NCI-H1436 treated with DMSO at 0.1 percent for 48 hours (cell line): Measurements from ENCODE around the gene AIG1.

Experiments
- DNase-seq: peaks from one replicate; lab custom pipeline; 2025; lab: John Stamatoyannopoulos, UW

The AIG1 gene

GRCh38 chr6:143196525-143197225 is 136.0 kb downstream of the AIG1 start:
- no peak for DNase-seq

- DNase-seq = no peak
Measured at GRCh38 chr6:143197377-143197776, 136.7 kb downstream of the AIG1 start.

DNA sequence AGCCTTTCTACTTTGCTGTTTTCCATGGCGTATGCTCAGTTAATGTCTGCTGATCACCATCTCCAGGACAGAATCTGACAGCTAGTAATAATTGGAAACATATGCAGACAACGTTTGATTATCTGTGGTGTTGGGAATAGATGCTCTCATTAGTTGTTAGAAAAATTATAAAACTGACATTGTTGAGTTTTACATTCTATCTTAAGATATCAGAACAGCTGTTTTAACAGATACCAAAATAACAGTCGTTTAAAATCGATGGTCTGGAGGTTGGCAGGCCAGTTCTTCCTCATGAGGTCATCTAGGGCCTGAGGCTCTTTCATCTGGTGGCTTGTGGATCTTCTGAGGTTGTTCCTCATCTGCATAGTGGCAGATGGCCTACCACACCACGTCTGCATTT is 137.6 kb downstream of the AIG1 start:
- no peak for DNase-seq

GRCh38 chr6:143199291-143199690 is 138.6 kb downstream of the AIG1 start:
- DNase-seq = no peak

- DNase-seq = no peak
Measured at GRCh38 chr6:143200167-143200770, 139.6 kb downstream of the AIG1 start.

GRCh38 chr6:143204045-143204444 is 143.4 kb downstream of the AIG1 start:
- no peak for DNase-seq

GRCh38 chr6:143205131-143205535 is 144.4 kb downstream of the AIG1 start:
- DNase-seq = no peak

- no peak for DNase-seq
Measured at GRCh38 chr6:143205585-143205984, 144.9 kb downstream of the AIG1 start.

DNA sequence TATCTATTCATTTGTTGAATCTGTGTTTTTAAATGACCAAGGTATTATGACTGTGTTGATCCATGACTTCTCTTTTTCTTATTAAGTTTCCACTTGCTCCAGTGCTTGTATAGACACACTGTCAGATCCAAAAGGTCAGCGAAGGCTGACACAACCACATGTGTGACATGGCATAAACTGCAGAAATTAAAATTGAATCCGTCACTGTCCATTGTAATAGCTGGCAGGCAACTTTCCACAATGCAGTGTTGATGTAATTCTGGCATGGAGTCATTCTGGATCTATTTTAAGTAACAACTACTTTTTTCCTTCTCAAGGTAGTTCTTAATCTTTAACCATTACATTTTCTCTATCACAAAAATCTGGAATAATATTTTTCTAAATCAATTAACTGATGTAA is 145.3 kb downstream of the AIG1 start:
- no peak for DNase-seq

GRCh38 chr6:143206550-143206949 is 145.9 kb downstream of the AIG1 start:
- DNase-seq = no peak

DNA sequence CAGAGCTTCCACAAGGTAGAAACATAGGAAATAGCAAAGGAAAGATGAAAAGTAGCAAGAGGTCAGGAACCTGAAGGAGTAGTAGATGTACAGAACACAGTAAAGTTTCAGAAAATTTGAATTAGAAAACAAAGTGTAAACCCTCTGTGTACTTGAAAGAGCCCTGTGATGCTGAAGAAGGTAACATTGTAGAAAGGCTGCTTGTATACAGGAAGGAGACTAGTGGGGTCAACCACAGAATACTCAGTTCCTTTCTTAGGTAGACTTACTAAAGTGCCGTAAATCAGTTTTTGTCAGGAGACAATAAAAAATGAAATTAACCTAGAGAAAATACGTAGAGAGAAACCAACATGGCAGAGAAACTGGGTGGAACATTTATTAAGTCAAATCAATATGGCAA is 149.7 kb downstream of the AIG1 start:
- no peak for DNase-seq

DNA sequence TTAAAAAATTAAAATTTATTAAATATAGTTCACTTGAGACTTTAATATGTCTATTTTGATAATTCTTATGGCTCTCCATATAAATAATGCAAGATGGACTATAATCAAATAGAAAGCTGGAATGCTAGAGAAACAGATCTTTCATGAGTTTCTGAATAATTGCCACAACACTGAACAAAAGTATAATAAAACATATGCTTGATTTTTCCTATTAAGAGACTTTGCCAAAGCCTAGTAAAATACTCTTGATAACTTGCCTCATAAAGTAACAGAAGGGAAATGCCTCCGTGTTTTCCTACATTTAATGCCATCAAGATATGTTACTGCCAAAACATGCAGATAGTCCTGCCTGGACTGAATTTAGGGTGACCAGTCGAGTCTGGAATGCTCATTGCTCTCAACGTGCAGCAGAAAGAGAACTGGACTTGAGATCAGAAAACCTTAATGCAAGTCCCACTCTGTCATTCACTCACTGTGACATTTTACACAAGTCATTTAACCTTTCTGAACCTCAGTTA is 153.2 kb downstream of the AIG1 start:
- no peak for DNase-seq

GRCh38 chr6:143215363-143215762 is 154.7 kb downstream of the AIG1 start:
- no peak for DNase-seq

GRCh38 chr6:143215771-143216170 is 155.1 kb downstream of the AIG1 start:
- no peak for DNase-seq

DNA sequence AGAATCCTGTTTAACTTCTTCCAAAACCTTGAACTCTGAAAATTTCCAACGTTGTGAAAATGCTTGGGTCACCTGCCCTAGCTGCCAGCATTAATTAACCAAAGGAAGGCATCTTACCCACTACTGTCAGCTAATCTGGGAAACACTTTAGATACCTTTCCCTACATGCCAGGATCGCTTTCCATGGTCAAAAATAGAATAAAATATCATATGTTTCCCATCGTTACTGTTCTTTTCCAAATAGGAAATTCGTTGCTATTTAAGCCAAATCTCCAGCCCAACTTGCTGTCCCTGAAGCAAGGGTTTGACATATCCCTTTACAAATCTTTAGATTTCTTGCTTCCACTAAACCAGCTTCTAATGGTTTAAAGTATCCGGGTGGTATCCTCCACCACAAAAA is 157.5 kb downstream of the AIG1 start:
- no peak for DNase-seq

- DNase-seq = no peak
Measured at GRCh38 chr6:143221698-143222097, 161.0 kb downstream of the AIG1 start.

DNA sequence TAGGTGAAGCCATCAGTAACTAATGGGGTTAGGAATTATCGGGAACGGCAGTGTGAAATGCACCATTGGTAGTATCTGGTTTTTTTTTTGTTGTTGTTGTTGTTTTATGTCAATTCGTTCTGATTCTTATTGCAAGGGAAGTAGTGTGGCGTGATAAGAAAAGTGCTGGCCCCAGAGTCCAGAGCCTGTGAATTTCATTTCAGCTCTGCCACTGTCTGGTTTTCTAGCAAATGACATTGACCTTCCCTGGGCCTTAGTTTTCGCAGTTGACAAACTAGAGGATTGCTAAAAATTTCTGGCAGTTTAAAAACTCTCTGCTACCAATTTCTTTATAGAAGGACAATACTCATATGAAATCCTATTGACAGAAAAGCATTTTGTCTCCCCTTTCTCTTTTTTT is 161.6 kb downstream of the AIG1 start:
- no peak for DNase-seq

DNA sequence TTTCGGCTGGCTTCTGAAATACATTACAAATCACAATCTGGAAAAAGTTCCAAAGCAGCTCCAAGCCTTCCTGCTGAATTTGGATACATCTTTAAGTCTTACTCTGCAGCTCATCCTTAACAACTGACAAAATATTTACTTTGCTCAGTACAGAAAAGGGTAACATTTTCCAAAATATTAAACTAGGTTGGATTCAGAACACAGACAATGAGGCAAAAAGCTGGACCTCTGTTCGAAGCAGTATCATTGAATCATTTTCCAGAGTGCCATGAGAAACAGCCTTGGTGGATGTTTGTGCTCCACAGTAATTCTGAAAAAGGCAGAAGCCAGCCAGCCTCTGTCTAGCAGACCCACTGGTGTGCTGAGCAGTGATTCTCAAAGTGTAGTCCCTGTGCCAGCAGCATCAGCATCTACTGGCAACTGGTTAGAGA is 162.1 kb downstream of the AIG1 start:
- DNase-seq = no peak

DNA sequence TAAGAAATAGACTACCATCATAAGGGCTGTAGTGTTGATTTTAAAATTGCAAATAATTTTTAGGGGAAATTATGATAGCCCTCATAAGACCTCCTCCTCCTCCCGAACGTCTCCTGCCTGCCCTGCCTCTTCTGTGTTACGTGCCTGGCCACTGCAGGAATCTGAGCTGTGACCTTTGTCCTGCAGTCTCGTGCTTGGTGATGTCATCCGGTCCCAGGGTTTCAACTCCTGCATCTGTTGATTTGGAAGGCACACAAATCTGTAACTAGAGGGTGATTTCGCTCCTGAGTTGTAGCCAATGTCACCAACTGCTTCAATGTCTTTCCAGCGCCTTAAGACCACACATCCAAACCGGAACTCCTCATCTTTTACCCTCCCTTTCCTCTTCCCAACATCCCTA is 163.2 kb downstream of the AIG1 start:
- no peak for DNase-seq

- no peak for DNase-seq
Measured at GRCh38 chr6:143224516-143224915, 163.8 kb downstream of the AIG1 start.

- no peak for DNase-seq
Measured at GRCh38 chr6:143225929-143226328, 165.2 kb downstream of the AIG1 start.

- DNase-seq = no peak
Measured at GRCh38 chr6:143227675-143228074, 167.0 kb downstream of the AIG1 start.

DNA sequence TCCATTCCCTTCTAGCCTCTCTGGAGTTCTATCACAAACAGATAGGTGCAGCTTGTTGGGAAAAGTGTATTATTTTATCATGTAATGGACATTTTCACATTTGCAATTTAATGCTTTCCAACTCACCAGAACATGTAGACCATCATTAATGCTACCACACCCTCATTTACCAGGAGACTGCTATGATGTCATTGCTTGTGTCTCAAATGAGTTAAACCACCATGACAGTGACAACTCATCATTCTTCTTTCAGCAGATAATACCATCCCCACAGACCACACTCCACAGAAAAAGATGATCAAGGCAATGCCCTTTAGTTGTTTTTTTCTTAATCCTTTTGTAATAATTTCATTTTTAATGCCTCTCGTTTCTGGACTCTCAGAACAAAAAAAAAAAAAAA is 168.7 kb downstream of the AIG1 start:
- no peak for DNase-seq

DNA sequence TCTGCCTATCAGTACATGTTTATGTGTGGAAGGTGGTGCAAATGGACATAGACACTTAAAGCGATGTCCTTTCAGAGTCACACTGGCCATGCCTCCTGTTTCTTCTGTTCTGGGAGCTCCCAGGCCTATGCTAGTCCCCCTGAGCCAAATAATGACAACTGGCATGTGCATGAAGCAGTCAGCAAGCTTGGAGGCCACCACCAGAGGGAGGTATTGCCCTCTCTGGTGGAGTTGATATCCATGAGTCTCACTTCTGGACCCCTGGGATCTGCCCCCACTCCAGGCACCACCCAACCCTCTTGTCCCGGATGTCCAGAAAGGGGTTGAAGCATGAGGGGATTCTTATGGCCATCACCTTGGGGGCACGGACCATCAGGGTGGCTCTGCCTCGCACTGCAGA is 172.2 kb downstream of the AIG1 start:
- no peak for DNase-seq
